Measurements from ENCODE around the gene UBE3A. TPM values are rescaled to one million over a fixed set of nuclear protein-coding genes. Genes with fewer than 3 reads are reported as not detected.
"Not testable (repeated sequence)": the region's sequence is repeated elsewhere in the genome, so short reads cannot be mapped to it uniquely, and the experiment has no call there.

Gene UBE3A
- 60.7 and 72.5 TPM in 2 replicates for total RNA-seq

- DNase-seq = peak; percentile 95
These were observed at the start of gene UBE3A for GRCh38 chr15:25438601-25439368. UBE3A (minus strand) TSS chr15:25439024; CDS start chr15:25409107, 29,917 bp downstream.

GRCh38 chr15:25487226-25487884 is 48.5 kb upstream of the UBE3A start:
- DNase-seq = no peak

GRCh38 chr15:25486051-25486450 is 47.2 kb upstream of the UBE3A start:
- no peak for DNase-seq

GRCh38 chr15:25481208-25481859 is 42.5 kb upstream of the UBE3A start:
- no peak for DNase-seq

- no peak for DNase-seq
These were observed 39.5 kb upstream of the UBE3A start for GRCh38 chr15:25478313-25478712.

- DNase-seq = no peak
These were observed 39.0 kb upstream of the UBE3A start for GRCh38 chr15:25477816-25478215.

- DNase-seq = no peak
These were observed 35.4 kb upstream of the UBE3A start for GRCh38 chr15:25474251-25474650.

GRCh38 chr15:25470230-25470629 is 31.4 kb upstream of the UBE3A start:
- DNase-seq = no peak

- DNase-seq = peak; percentile 2
These were observed 30.6 kb upstream of the UBE3A start for GRCh38 chr15:25469377-25469776.

GRCh38 chr15:25468611-25469010 is 29.8 kb upstream of the UBE3A start:
- no peak for DNase-seq

- no peak for DNase-seq
These were observed 27.0 kb upstream of the UBE3A start for GRCh38 chr15:25465835-25466234.

GRCh38 chr15:25464784-25465183 is 26.0 kb upstream of the UBE3A start:
- no peak for DNase-seq

- no peak for DNase-seq
These were observed 25.6 kb upstream of the UBE3A start for GRCh38 chr15:25464383-25464782.

GRCh38 chr15:25456196-25456595 is 17.4 kb upstream of the UBE3A start:
- DNase-seq = no peak

- no peak for DNase-seq
These were observed 16.4 kb upstream of the UBE3A start for GRCh38 chr15:25455226-25455625.

- DNase-seq = no peak
These were observed 15.9 kb upstream of the UBE3A start for GRCh38 chr15:25454771-25455170.

- not testable (repeated sequence) for DNase-seq
These were observed 14.4 kb upstream of the UBE3A start for GRCh38 chr15:25453246-25453645.

- DNase-seq = no peak
These were observed 12.7 kb upstream of the UBE3A start for GRCh38 chr15:25451501-25451900.

- no peak for DNase-seq
These were observed 11.3 kb upstream of the UBE3A start for GRCh38 chr15:25450163-25450562.

- DNase-seq = no peak
These were observed 7.3 kb upstream of the UBE3A start for GRCh38 chr15:25446076-25446475.

GRCh38 chr15:25445412-25445811 is 6.6 kb upstream of the UBE3A start:
- no peak for DNase-seq

- DNase-seq = no peak
These were observed 2.3 kb upstream of the UBE3A start for GRCh38 chr15:25441111-25441510.

GRCh38 chr15:25439369-25439836 is 579 bp upstream of the UBE3A start:
- peak; percentile 49 for DNase-seq

Measured in dermis blood vessel endothelial cell (primary cell).